Measurements from ENCODE around the gene FMNL2.

Gene FMNL2

GRCh38 chr2:152445375-152445774 is 110.4 kb downstream of the FMNL2 start:
- Histone ChIP-seq H3K27ac (ENCODE audit: low read length, poor library complexity, severe bottlenecking) (peak overlapping the region; percentile 31), H3K9me3 (ENCODE audit: control insufficient read depth, low read length) (no peaks in the 10 kb centered on the region), H3K27me3 (ENCODE audit: control insufficient read depth in 1 of 2, insufficient read depth in 1 of 2, low read length in 2 of 2) (no peaks in the 10 kb centered on the region), H4K91ac (ENCODE audit: low read length) (no peak overlapping the region), H3K4ac (ENCODE audit: low read depth in 1 of 2, low read length in 2 of 2) (no peak overlapping the region), H3K4me3 (ENCODE audit: insufficient read depth in 1 of 2, low read depth in 1 of 2, low read length in 2 of 2) (no peak overlapping the region), H2BK120ac (ENCODE audit: low read depth, low read length) (no peak overlapping the region), H3K9ac (ENCODE audit: low read length) (peak overlapping the region; percentile 53), H3K23ac (ENCODE audit: low read length in 2 of 2) (no peak overlapping the region), H3K18ac (ENCODE audit: low read depth in 1 of 2, low read length in 2 of 2) (no peak overlapping the region), H2AK5ac (ENCODE audit: low read length, severe bottlenecking) (peak overlapping the region; percentile 35), H2AFZ (ENCODE audit: low read depth, low read length) (no peak overlapping the region), H2BK5ac (ENCODE audit: low read depth, low read length, poor library complexity, severe bottlenecking) (no peak overlapping the region), H3K36me3 (ENCODE audit: control insufficient read depth in 1 of 2, insufficient read depth in 2 of 2, low read depth in 1 of 2, low read length in 2 of 2) (no peaks in the 10 kb centered on the region), H3K79me1 (replicated peaks; ENCODE audit: low read length, poor library complexity, severe bottlenecking) (peaks cover 27% of the 10 kb centered on the region), H3K4me1 (ENCODE audit: control insufficient read depth, insufficient read depth, low read depth, low read length) (peaks cover 1% of the 10 kb centered on the region), H4K8ac (ENCODE audit: low read length) (no peak overlapping the region), H2BK12ac (ENCODE audit: low read length in 2 of 2) (no peak overlapping the region), H2BK15ac (ENCODE audit: low read depth, poor library complexity, severe bottlenecking) (no peak overlapping the region), H3K14ac (ENCODE audit: low read length in 2 of 2) (no peak overlapping the region), H3K4me2 (ENCODE audit: low read length, poor library complexity, severe bottlenecking) (no peak overlapping the region)
- 85% methylated on average over 2 of the region's 2 CpGs for WGBS
- no peak for DNase-seq

- no peak overlapping the region for H3K4ac ChIP-seq (ENCODE audit: low read depth in 1 of 2, low read length in 2 of 2)
- H4K8ac ChIP-seq (ENCODE audit: low read length) = no peak overlapping the region
- no peak overlapping the region for H4K91ac ChIP-seq (ENCODE audit: low read length)
- peaks cover 5% of the 10 kb centered on the region for H3K4me1 ChIP-seq (ENCODE audit: control insufficient read depth, insufficient read depth, low read depth, low read length)
- WGBS = 65% methylated on average over 3 of the region's 3 CpGs
- H3K36me3 ChIP-seq (ENCODE audit: control insufficient read depth in 1 of 2, insufficient read depth in 2 of 2, low read depth in 1 of 2, low read length in 2 of 2) = no peaks in the 10 kb centered on the region
- H2BK5ac ChIP-seq (ENCODE audit: low read depth, low read length, poor library complexity, severe bottlenecking) = no peak overlapping the region
- H2BK12ac ChIP-seq (ENCODE audit: low read length in 2 of 2) = no peak overlapping the region
- no peak overlapping the region for H2AK5ac ChIP-seq (ENCODE audit: low read length, severe bottlenecking)
- H3K14ac ChIP-seq (ENCODE audit: low read length in 2 of 2) = no peak overlapping the region
- no peak overlapping the region for H3K4me3 ChIP-seq (ENCODE audit: insufficient read depth in 1 of 2, low read depth in 1 of 2, low read length in 2 of 2)
- peaks cover 29% of the 10 kb centered on the region for H3K79me1 ChIP-seq (replicated peaks; ENCODE audit: low read length, poor library complexity, severe bottlenecking)
- H2BK120ac ChIP-seq (ENCODE audit: low read depth, low read length) = no peak overlapping the region
- no peak overlapping the region for H2AFZ ChIP-seq (ENCODE audit: low read depth, low read length)
- H3K9ac ChIP-seq (ENCODE audit: low read length) = peak overlapping the region; percentile 53
- H2BK15ac ChIP-seq (ENCODE audit: low read depth, poor library complexity, severe bottlenecking) = no peak overlapping the region
- H3K9me3 ChIP-seq (ENCODE audit: control insufficient read depth, low read length) = no peaks in the 10 kb centered on the region
- H3K4me2 ChIP-seq (ENCODE audit: low read length, poor library complexity, severe bottlenecking) = no peak overlapping the region
- DNase-seq = peak; percentile 91
- no peaks in the 10 kb centered on the region for H3K27me3 ChIP-seq (ENCODE audit: control insufficient read depth in 1 of 2, insufficient read depth in 1 of 2, low read length in 2 of 2)
- no peak overlapping the region for H3K23ac ChIP-seq (ENCODE audit: low read length in 2 of 2)
- peak overlapping the region; percentile 31 for H3K27ac ChIP-seq (ENCODE audit: low read length, poor library complexity, severe bottlenecking)
- no peak overlapping the region for H3K18ac ChIP-seq (ENCODE audit: low read depth in 1 of 2, low read length in 2 of 2)
Measured at GRCh38 chr2:152445791-152446201, 110.8 kb downstream of the FMNL2 start.

GRCh38 chr2:152446213-152446612 is 111.2 kb downstream of the FMNL2 start:
- no peak overlapping the region for H3K23ac ChIP-seq (ENCODE audit: low read length in 2 of 2)
- no peak overlapping the region for H2BK120ac ChIP-seq (ENCODE audit: low read depth, low read length)
- whole genome bisulfite sequencing = no CpG with 5 or more reads among the region's 1 CpG
- H3K27me3 ChIP-seq (ENCODE audit: control insufficient read depth in 1 of 2, insufficient read depth in 1 of 2, low read length in 2 of 2) = no peaks in the 10 kb centered on the region
- no peak overlapping the region for H3K4me3 ChIP-seq (ENCODE audit: insufficient read depth in 1 of 2, low read depth in 1 of 2, low read length in 2 of 2)
- H2BK15ac ChIP-seq (ENCODE audit: low read depth, poor library complexity, severe bottlenecking) = no peak overlapping the region
- H2BK12ac ChIP-seq (ENCODE audit: low read length in 2 of 2) = no peak overlapping the region
- H3K27ac ChIP-seq (ENCODE audit: low read length, poor library complexity, severe bottlenecking) = peak overlapping the region; percentile 31
- no peak overlapping the region for H3K4me2 ChIP-seq (ENCODE audit: low read length, poor library complexity, severe bottlenecking)
- peak overlapping the region; percentile 53 for H3K9ac ChIP-seq (ENCODE audit: low read length)
- peaks cover 28% of the 10 kb centered on the region for H3K79me1 ChIP-seq (replicated peaks; ENCODE audit: low read length, poor library complexity, severe bottlenecking)
- no peak for DNase-seq
- H2BK5ac ChIP-seq (ENCODE audit: low read depth, low read length, poor library complexity, severe bottlenecking) = no peak overlapping the region
- no peak overlapping the region for H3K14ac ChIP-seq (ENCODE audit: low read length in 2 of 2)
- H3K4ac ChIP-seq (ENCODE audit: low read depth in 1 of 2, low read length in 2 of 2) = no peak overlapping the region
- H2AFZ ChIP-seq (ENCODE audit: low read depth, low read length) = no peak overlapping the region
- H4K91ac ChIP-seq (ENCODE audit: low read length) = no peak overlapping the region
- no peaks in the 10 kb centered on the region for H3K9me3 ChIP-seq (ENCODE audit: control insufficient read depth, low read length)
- no peak overlapping the region for H4K8ac ChIP-seq (ENCODE audit: low read length)
- H3K36me3 ChIP-seq (ENCODE audit: control insufficient read depth in 1 of 2, insufficient read depth in 2 of 2, low read depth in 1 of 2, low read length in 2 of 2) = no peaks in the 10 kb centered on the region
- H2AK5ac ChIP-seq (ENCODE audit: low read length, severe bottlenecking) = no peak overlapping the region
- H3K4me1 ChIP-seq (ENCODE audit: control insufficient read depth, insufficient read depth, low read depth, low read length) = peaks cover 5% of the 10 kb centered on the region
- H3K18ac ChIP-seq (ENCODE audit: low read depth in 1 of 2, low read length in 2 of 2) = no peak overlapping the region

- Histone ChIP-seq H3K4me2 (ENCODE audit: low read length, poor library complexity, severe bottlenecking) (no peak overlapping the region), H4K91ac (ENCODE audit: low read length) (no peak overlapping the region), H3K79me1 (replicated peaks; ENCODE audit: low read length, poor library complexity, severe bottlenecking) (peaks cover 36% of the 10 kb centered on the region), H4K8ac (ENCODE audit: low read length) (no peak overlapping the region), H2AFZ (ENCODE audit: low read depth, low read length) (no peak overlapping the region), H3K9ac (ENCODE audit: low read length) (no peak overlapping the region), H2BK15ac (ENCODE audit: low read depth, poor library complexity, severe bottlenecking) (no peak overlapping the region), H3K27me3 (ENCODE audit: control insufficient read depth in 1 of 2, insufficient read depth in 1 of 2, low read length in 2 of 2) (no peaks in the 10 kb centered on the region), H2BK120ac (ENCODE audit: low read depth, low read length) (no peak overlapping the region), H3K36me3 (ENCODE audit: control insufficient read depth in 1 of 2, insufficient read depth in 2 of 2, low read depth in 1 of 2, low read length in 2 of 2) (no peaks in the 10 kb centered on the region), H3K27ac (ENCODE audit: low read length, poor library complexity, severe bottlenecking) (no peak overlapping the region), H3K4ac (ENCODE audit: low read depth in 1 of 2, low read length in 2 of 2) (no peak overlapping the region), H3K23ac (ENCODE audit: low read length in 2 of 2) (no peak overlapping the region), H2BK12ac (ENCODE audit: low read length in 2 of 2) (no peak overlapping the region), H3K14ac (ENCODE audit: low read length in 2 of 2) (no peak overlapping the region), H3K4me3 (ENCODE audit: insufficient read depth in 1 of 2, low read depth in 1 of 2, low read length in 2 of 2) (no peak overlapping the region), H2AK5ac (ENCODE audit: low read length, severe bottlenecking) (no peak overlapping the region), H3K9me3 (ENCODE audit: control insufficient read depth, low read length) (no peaks in the 10 kb centered on the region), H3K4me1 (ENCODE audit: control insufficient read depth, insufficient read depth, low read depth, low read length) (peaks cover 6% of the 10 kb centered on the region), H3K18ac (ENCODE audit: low read depth in 1 of 2, low read length in 2 of 2) (no peak overlapping the region), H2BK5ac (ENCODE audit: low read depth, low read length, poor library complexity, severe bottlenecking) (no peak overlapping the region)
- DNase-seq = no peak
- WGBS = no CpG with 5 or more reads among the region's 1 CpG
Measured at GRCh38 chr2:152447897-152448296, 112.9 kb downstream of the FMNL2 start.

All from mesenchymal stem cell (in vitro differentiated cells and primary cell).